Peyer's patch (tissue), 4 donors: ENCODE measurements around the gene FAM114A2. TPM values are rescaled to one million over a fixed set of nuclear protein-coding genes. Genes with fewer than 3 reads are reported as not detected.

Experiments used
- DNase-seq, 3 donors: peaks; one replicate each; pipeline ENCODE4 v3.0.0-alpha.2; 2017 to 2019
- H3K27ac ChIP-seq, 4 donors: fragments of 200-600 bp; sonication (generic); one replicate each; pipeline ENCODE4 v1.5.1; 2016 to 2019
- H3K27me3 ChIP-seq, 2 donors: fragments of 200-600 bp; sonication (generic); one replicate each; pipeline ENCODE4 v1.5.1; 2019
- H3K36me3 ChIP-seq, 3 donors: fragments of 200-600 bp; sonication (generic); one replicate each; pipeline ENCODE4 v1.5.1; 2016 to 2019
- H3K4me1 ChIP-seq, 4 donors: fragments of 200-600 bp; sonication (generic); one replicate each; pipeline ENCODE4 v1.5.1; 2016 to 2019
- H3K4me3 ChIP-seq, 4 donors: fragments of 200-600 bp; sonication (generic); 1 replicate in 3 of 4; 2 replicates in 1 of 4; pipeline ENCODE4 v1.5.1; 2016 to 2019; ENCODE audit warnings: mild to moderate bottlenecking in 1 of 4
- H3K9me3 ChIP-seq, 4 donors: fragments of 200-600 bp; sonication (generic); one replicate each; pipeline ENCODE4 v1.5.1; 2016 to 2019; ENCODE audit warnings: mild to moderate bottlenecking in 1 of 4
- POLR2A ChIP-seq, 2 donors: fragments of 450-650 bp; IDR thresholded peaks; one replicate each; pipeline ENCODE4 v1.5.1; 2017; ENCODE audit warnings: antibody characterized with exemption in 2 of 2, mild to moderate bottlenecking in 2 of 2, moderate library complexity in 2 of 2
- total RNA-seq, 4 donors: library from RNA; depleted of rRNA; stranded (reverse); fragments of >200 nt; gene quantifications; one replicate each; pipeline ENCODE4 v1.1.0, GENCODE V29; 2016
- TF ChIP-seq, protein P1 (sequence below), 6 experiments: fragments of 450-650 bp in 4 of 6; fragments of 200-600 bp in 2 of 6; sonication (generic) in 1 of 6; IDR thresholded peaks; one replicate each; pipeline ENCODE4 v1.5.1; 2017 to 2019; ENCODE audit warnings: antibody characterized with exemption in 6 of 6, mild to moderate bottlenecking in 3 of 6, moderate library complexity in 1 of 6

The FAM114A2 gene
- total RNA-seq, 4 donors from 2014 or later, result 10.2 to 39.3 (median 16.3) TPM

DNA sequence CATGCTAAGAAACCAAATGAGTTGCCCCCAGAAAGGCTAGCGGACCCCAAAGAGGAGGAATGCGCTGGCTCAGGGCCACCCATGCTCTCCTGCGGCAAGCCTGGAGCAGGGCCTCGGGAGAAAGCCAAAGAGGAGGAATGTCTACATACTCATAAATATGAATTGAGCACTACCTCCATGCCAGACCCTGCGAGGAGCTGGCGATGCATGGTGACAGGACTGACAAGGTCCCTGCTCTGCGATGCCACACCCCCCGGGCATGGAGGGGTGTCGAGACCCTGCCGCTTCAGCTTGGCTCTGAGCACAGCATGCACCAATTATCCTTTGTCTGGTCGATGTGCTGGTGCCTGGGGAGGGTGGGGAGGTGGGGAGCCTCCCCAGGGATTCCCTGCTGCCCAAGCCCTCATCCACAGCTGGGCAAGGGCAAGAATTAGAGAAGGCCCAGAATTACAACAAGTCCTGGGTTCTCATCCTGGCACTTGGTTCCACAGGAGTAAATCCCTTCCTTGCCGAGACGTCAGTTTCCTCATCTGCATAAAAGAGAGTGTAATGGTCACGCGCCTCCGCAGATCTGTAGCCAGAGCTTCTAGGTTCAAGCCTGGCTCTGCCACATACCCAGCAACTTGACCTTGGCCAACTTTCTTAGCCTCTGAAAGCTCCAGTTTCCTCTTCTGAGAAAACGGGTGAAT is 74.4 kb downstream of the FAM114A2 start:
- TF ChIP-seq, protein P1, sequence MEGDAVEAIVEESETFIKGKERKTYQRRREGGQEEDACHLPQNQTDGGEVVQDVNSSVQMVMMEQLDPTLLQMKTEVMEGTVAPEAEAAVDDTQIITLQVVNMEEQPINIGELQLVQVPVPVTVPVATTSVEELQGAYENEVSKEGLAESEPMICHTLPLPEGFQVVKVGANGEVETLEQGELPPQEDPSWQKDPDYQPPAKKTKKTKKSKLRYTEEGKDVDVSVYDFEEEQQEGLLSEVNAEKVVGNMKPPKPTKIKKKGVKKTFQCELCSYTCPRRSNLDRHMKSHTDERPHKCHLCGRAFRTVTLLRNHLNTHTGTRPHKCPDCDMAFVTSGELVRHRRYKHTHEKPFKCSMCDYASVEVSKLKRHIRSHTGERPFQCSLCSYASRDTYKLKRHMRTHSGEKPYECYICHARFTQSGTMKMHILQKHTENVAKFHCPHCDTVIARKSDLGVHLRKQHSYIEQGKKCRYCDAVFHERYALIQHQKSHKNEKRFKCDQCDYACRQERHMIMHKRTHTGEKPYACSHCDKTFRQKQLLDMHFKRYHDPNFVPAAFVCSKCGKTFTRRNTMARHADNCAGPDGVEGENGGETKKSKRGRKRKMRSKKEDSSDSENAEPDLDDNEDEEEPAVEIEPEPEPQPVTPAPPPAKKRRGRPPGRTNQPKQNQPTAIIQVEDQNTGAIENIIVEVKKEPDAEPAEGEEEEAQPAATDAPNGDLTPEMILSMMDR (IDR thresholded peaks at IDR 0.05), result no peak

DNA sequence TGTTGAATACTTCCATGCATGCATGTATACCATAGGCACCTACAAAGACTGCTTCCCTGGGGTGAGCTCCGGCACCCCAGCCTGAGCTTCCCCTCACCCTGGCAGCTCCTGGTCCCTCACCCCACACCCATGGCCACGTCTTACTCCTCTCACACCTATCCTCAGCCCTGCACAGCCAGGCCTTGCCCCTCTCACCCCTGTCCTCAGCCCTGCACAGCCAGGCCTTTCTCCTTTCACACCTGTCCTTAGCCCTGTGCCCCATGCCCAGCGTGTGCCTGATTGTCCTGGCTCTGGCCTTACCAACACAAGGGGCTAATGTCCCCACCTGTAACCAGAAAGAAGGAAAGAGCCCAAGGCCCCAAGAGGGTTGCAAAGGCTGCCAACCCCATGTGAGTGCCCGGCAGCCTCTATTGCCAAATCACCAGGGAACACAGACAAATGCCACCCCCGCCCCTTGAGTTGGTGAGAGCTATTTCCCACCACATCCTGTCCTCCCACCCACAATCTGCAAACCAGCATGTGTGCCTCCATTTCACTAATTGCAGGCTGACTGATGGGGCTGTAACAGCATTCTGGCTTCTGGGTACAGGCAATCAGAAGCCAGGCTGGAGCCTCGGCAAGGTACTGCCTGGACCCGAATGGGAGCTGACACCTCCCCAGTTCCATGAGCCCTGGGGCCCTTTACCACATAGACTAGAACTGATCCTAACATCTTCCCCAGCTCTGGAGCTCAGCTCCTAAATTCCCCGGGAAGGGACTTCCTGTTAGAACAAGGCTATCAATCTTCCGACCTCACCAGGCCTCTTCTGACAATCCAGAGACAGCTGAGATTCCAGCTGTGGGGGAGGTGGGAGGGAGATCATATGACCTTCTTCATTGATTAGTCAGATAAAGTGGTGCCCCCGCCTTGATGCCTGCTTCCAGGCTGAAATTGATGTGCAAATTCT is 78.2 kb downstream of the FAM114A2 start:
- DNase-seq, result no peak
- Histone ChIP-seq H3K27ac (no peak overlapping the region), H3K9me3 (peaks cover 0 to 3% (median 0%) of the 10 kb centered on the region in 4 donors), H3K36me3 (no peaks in the 10 kb centered on the region), H3K4me3 (no peak overlapping the region), H3K27me3 (no peaks in the 10 kb centered on the region), H3K4me1 (no peaks in the 10 kb centered on the region)
- TF ChIP-seq, protein P1 (IDR thresholded peaks at IDR 0.05), result no peak
- TF ChIP-seq POLR2A (IDR thresholded peaks at IDR 0.05), result no peak

More for the DNA sequence above, 74.4 kb downstream of the FAM114A2 start:
- Histone ChIP-seq H3K27me3 (no peaks in the 10 kb centered on the region), H3K9me3 (no peaks in the 10 kb centered on the region), H3K4me1 (no peaks in the 10 kb centered on the region), H3K27ac (no peak overlapping the region), H3K36me3 (no peaks in the 10 kb centered on the region), H3K4me3 (no peak overlapping the region)
- DNase-seq, result no peak

DNA sequence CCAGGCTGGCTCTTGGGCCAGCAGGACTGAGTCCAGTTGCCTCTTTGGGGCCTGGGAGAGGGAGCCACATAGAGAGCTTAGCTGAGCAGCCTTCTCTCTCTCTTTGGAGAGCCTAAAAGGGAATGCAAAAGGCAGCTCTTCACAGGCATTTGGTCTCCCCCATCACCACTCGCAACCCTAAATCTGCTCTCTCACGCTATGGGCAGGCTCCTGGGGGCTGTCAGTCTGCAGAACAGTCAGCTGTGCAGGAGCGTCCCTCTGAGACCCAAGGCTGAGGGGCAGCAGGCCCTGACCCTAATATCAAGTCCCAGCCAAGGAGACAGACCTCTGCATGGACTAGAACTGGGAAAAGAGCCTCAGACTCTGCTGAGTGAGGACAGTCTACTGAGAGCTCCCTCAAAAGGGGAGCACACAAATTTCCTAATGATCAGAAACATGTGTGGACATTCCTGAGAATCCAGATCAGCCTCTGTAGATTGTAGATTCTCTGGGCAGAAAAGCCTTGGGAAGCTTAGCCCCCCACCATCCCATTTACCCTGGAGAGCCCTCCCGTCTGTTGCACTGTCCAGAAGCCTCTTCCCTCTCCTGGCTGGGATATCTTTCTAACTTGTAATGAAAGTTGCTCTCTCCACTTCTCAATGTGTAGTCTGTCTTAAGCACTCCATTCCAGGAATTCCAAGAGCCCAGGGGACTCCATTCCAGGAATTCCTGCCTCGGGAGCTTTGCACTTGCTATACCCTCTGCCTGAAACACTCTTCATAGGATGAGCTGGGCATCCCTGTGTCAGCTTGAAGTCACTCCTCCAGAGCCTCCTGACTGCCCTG is 79.4 kb downstream of the FAM114A2 start:
- Histone ChIP-seq H3K4me1 (no peaks in the 10 kb centered on the region), H3K27me3 (no peaks in the 10 kb centered on the region), H3K27ac (no peak overlapping the region), H3K4me3 (no peak overlapping the region), H3K36me3 (no peaks in the 10 kb centered on the region), H3K9me3 (peaks cover 0 to 3% (median 0%) of the 10 kb centered on the region in 4 donors)
- no peak for DNase-seq
- TF ChIP-seq, protein P1 (IDR thresholded peaks at IDR 0.05), result no peak
- TF ChIP-seq POLR2A (IDR thresholded peaks at IDR 0.05), result no peak

DNA sequence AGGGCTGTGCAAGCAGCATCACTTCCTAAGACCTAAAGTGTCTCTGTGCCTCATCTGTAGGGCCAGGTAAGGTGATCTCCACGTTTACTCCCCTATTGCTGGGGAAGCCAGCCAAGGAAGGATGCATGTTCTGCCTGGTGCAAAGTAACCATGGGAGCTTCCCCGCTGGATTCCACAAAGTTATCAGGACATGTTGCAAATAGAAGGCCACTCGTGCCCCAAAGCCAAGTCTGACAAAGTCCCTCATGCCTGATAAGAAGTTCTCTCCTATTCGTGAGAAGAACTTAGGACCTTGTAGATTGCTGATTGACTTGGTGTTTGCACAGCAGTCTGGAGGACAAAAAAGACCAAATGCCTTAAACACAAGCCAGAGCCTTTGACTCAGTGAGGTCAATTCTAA is 81.5 kb downstream of the FAM114A2 start:
- no peaks in the 10 kb centered on the region for H3K27me3 ChIP-seq
- DNase-seq, result no peak
- TF ChIP-seq, protein P1 (IDR thresholded peaks at IDR 0.05), result no peak
- TF ChIP-seq POLR2A (IDR thresholded peaks at IDR 0.05), result no peak
- no peaks in the 10 kb centered on the region for H3K36me3 ChIP-seq
- no peaks in the 10 kb centered on the region for H3K4me1 ChIP-seq
- H3K4me3 ChIP-seq, result no peak overlapping the region
- peaks cover 0 to 3% (median 0%) of the 10 kb centered on the region in 4 donors for H3K9me3 ChIP-seq
- no peak overlapping the region for H3K27ac ChIP-seq

DNA sequence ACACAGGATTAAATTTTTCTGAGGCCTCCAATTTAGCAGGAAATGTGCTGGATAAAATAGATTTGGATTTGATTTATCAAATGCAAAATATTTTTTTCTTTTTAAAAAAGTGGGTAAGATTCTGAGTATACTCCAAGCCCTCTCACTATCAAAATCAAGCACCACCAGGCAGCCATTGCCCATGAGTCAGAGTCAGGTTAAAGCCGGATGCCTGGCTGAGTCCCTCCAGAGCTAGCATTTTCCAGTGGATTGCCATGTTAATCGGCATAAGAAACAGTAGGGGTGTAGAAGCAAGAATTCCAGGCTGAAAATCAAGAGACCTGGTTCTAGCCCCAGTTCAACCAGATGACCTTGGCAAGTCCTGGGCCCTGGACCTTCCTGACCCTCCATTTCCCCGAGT is 85.3 kb downstream of the FAM114A2 start:
- no peaks in the 10 kb centered on the region for H3K27me3 ChIP-seq
- no peaks in the 10 kb centered on the region for H3K36me3 ChIP-seq
- no peak for DNase-seq
- TF ChIP-seq POLR2A (IDR thresholded peaks at IDR 0.05), result no peak
- TF ChIP-seq, protein P1 (IDR thresholded peaks at IDR 0.05), result no peak
- peaks cover 0 to 3% (median 0%) of the 10 kb centered on the region in 4 donors for H3K9me3 ChIP-seq
- H3K4me1 ChIP-seq, result no peaks in the 10 kb centered on the region
- no peak overlapping the region for H3K27ac ChIP-seq
- H3K4me3 ChIP-seq, result no peak overlapping the region
